Loucy (cell line): ENCODE data around the gene NRIP1.

Experiments used
- EZH2phosphoT487 ChIP-seq: fragments of 200-600 bp; IDR thresholded peaks from 2 replicates; pipeline ENCODE4 v1.6.1; 2018; ENCODE audit warnings: antibody characterized with exemption, mild to moderate bottlenecking, moderate library complexity, borderline replicate concordance
- TF ChIP-seq, protein P1 (sequence below): fragments of 200-600 bp; sonication (generic); conservative IDR thresholded peaks from 2 replicates; pipeline ENCODE4 v1.5.1; 2014; ENCODE audit warnings: mild to moderate bottlenecking, antibody characterized with exemption, low read length

DNA sequence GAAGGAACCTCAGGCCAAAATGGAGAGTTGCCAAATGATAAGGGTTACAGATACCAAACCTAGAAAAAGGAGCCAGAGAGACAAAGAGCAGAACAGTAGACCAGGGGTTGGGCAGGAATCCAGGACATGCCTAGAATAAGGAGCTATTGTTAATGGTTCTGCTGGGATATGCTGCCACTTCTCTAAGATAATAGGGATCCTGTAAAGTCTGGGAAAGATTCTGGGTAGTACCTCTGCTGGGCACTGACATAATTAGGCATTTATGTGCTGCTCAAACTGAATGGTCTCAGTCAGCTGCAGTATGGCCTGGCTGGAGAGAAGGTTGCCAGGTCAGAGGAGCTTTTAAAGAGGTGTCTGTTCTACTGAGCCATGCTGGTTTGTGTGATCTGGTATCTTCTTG is 19.9 kb upstream of the NRIP1 start:
- TF ChIP-seq, protein P1, sequence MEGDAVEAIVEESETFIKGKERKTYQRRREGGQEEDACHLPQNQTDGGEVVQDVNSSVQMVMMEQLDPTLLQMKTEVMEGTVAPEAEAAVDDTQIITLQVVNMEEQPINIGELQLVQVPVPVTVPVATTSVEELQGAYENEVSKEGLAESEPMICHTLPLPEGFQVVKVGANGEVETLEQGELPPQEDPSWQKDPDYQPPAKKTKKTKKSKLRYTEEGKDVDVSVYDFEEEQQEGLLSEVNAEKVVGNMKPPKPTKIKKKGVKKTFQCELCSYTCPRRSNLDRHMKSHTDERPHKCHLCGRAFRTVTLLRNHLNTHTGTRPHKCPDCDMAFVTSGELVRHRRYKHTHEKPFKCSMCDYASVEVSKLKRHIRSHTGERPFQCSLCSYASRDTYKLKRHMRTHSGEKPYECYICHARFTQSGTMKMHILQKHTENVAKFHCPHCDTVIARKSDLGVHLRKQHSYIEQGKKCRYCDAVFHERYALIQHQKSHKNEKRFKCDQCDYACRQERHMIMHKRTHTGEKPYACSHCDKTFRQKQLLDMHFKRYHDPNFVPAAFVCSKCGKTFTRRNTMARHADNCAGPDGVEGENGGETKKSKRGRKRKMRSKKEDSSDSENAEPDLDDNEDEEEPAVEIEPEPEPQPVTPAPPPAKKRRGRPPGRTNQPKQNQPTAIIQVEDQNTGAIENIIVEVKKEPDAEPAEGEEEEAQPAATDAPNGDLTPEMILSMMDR, result no peak
- TF ChIP-seq EZH2phosphoT487, result no peak
